Measurements from ENCODE around the gene MS4A13.

GRCh38 chr11:60563553-60564235 lies 48.5 kb downstream of the MS4A13 start:
- TF ChIP-seq POLR2A (IDR thresholded peaks at IDR 0.05; ENCODE audit: low read length), result no peak
- TF ChIP-seq GATA1 (IDR thresholded peaks at IDR 0.05; ENCODE audit: low read depth, low read length), result no peak

Measured in erythroblast (primary cell).